GM12874 (cell line): ENCODE data around the gene FRS2.

Experiments used
- TF ChIP-seq, protein P1 (sequence below): IDR thresholded peaks from 2 replicates; pipeline ENCODE4 v1.5.1; 2011; ENCODE audit warnings: low read depth, mild to moderate bottlenecking, control low read depth, low read length, moderate library complexity; ENCODE audit not compliant: insufficient read depth

FRS2 gene

DNA sequence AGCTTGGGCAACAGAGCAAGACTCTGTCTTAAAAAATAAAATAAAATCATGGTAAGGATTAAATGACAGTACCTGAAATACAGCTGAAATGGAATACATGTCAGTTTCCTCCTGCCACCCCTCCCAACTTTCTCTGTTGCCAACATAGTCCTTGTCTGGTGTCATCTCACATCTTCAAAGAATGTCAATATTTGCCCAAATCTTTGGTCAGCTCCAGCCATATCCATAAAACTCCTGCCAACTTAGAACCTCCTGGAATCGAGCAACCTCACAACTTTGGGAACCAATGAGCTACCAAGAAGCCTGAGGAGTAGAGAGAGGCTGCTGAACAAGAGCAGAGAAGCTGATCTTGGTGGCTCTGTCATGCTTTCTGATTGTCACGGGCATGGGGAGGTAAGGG is 151.4 kb downstream of the FRS2 start:
- TF ChIP-seq, protein P1, sequence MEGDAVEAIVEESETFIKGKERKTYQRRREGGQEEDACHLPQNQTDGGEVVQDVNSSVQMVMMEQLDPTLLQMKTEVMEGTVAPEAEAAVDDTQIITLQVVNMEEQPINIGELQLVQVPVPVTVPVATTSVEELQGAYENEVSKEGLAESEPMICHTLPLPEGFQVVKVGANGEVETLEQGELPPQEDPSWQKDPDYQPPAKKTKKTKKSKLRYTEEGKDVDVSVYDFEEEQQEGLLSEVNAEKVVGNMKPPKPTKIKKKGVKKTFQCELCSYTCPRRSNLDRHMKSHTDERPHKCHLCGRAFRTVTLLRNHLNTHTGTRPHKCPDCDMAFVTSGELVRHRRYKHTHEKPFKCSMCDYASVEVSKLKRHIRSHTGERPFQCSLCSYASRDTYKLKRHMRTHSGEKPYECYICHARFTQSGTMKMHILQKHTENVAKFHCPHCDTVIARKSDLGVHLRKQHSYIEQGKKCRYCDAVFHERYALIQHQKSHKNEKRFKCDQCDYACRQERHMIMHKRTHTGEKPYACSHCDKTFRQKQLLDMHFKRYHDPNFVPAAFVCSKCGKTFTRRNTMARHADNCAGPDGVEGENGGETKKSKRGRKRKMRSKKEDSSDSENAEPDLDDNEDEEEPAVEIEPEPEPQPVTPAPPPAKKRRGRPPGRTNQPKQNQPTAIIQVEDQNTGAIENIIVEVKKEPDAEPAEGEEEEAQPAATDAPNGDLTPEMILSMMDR: no peak

DNA sequence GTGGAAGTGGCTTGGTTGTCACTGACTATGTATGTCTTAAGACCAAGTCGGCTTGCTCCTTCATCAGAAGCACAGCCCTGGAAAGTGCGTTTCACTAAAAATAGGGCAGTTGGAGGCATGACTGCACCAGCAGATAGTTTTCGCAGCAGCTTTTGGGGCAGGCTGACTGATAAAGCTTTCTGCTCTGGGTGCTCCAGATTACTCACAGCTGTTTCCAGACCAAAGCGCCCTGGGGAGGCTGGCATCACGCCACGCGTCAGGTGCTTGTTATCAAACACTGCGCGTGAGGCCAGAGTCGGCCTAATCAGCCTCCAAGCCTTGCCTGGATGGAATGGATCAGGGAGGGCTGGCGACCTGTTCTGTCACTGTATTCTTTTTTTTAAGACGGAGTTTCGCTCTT is 153.8 kb downstream of the FRS2 start:
- TF ChIP-seq, protein P1: no peak

DNA sequence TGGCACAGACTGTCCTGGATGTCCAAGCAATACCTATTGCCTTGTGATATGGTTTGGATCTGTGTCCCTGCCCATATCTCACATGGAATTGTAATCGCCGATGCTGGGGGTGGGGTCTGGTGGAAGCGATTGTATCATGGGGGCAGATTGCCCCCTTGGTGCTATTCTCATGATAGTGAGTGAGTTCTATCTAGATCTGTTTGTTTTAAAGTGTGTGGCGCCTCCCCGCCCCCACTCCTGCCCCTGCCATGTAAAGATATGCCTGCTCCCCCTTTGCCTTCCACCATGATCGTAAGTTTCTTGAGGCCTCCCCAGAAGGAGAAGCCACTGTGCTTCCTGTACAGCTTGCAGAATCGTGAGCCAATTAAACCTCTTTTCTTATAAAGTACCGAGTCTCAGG is 157.3 kb downstream of the FRS2 start:
- TF ChIP-seq, protein P1: no peak
